SW480 (cell line): Measurements from ENCODE around the gene DNAJC13.

Experiments
- DNase-seq: peaks from one replicate; pipeline ENCODE4 v3.0.0-alpha.2; 2016; ENCODE audit warnings: low spot score

The DNAJC13 gene

GRCh38 chr3:132461544-132461943 is 44.2 kb downstream of the DNAJC13 start:
- DNase-seq, result no peak

- DNase-seq, result no peak
Observed at GRCh38 chr3:132464066-132464465, 46.8 kb downstream of the DNAJC13 start.

DNA sequence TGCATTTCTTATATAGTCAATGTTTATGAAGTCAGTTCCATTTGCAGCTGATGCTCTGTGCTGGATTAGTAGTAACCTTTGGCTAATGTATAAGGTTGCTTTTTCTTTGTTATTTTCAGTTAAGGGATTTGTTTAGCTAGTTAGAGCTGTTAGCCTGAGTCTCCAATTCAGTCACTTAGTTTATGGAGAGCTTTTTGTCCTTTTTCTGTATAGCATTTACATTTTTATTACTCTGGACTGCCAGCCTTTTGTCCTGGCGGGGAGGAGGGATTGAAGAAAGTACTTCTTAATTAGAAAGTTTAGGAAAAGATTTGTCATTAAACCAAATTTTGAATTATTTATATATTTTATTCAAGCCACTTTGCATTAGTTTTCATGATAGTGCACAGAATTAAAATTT is 52.0 kb downstream of the DNAJC13 start:
- no peak for DNase-seq

DNA sequence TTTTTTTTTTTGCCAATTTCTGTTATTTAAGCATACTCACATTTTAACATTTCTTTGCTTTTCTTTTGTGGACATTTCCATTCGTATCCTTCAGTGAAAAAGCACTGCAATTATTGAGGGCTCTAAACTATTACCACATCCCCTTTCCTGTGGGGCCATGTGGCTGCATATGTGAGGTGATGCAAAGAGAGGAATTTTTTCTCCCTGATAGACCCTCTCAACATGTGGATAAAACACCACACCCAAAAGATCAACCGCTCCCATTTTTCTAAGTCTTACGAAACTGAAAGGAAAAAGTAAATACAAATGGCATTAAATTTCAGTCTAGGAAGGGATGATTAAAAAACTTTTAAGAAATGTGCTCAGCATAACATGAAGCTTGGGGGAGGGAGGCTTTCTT is 68.8 kb downstream of the DNAJC13 start:
- DNase-seq, result no peak

DNA sequence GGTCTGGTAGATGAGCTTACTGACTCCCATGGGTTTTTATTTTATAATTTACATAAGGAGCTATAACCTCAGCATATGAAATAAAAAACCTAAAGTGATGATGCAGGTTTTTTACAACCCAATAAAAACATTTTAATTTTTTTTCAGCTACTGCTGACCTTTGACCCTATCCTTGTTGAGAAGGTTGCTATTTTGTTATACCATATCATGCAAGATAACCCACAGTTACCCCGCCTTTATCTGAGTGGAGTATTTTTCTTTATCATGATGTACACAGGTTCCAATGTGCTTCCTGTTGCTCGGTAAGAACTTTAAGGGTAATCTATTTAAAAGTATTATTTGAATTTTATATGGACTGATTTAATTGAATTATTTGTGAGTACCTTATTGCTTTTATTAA is 70.8 kb downstream of the DNAJC13 start:
- no peak for DNase-seq

- no peak for DNase-seq
Observed at GRCh38 chr3:132499071-132499470, 81.8 kb downstream of the DNAJC13 start.

DNA sequence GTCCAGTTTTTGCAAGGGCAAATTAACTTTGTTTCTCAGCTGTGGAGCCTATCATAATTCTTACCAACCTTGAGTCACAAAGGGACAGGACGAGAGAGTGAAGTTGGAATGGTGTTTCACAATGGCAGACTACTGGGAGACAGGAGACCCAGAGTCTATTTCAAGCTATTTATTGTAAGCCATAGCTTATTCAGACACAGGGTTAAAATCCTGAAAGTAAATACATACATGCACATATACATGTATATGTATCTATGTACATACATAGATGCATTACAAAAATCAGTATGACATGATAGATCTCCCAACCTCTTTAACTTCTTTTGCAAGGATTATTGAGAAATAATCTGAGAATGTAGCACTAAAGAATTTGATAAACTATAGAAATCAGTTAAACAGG is 86.3 kb downstream of the DNAJC13 start:
- no peak for DNase-seq

GRCh38 chr3:132504375-132504933 is 87.2 kb downstream of the DNAJC13 start:
- DNase-seq, result no peak

GRCh38 chr3:132507657-132508056 is 90.4 kb downstream of the DNAJC13 start:
- DNase-seq, result no peak

DNA sequence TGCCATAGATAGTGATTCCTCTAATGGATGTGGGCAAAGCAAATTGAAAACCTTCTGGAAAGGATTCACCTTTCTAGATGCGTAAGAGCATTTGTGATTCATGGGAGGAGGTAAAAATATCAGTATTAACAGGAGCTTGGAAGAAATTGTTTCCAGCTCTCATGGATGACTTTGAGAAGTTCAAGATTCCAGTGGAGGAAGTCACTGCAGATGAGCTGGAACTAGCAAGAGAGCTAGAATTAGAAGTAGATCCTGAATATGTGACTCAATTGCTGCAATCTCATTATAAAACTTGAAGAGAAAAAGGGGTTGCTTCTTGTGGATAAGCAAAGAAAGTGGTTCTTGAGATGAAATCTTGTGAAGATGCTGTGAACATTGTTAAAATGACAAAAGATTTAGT is 91.8 kb downstream of the DNAJC13 start:
- DNase-seq, result no peak

DNA sequence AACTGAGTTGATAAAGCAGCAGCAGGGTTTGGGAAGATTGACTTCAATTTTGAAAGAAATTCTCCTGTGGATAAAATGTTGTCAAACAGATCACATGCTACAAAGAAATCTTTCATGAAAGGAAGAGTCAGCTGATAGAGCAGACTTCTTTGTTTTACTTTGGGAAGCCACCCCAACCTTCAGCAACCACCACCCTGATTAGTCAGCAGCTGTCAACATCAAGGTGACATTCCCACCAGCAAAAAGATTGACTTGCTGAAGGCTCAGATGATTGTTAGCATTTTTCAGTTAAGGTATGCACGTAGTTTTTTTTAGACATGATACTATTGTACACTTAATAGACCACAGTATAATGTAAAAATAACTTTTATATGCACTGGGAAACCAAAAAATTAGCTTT is 92.2 kb downstream of the DNAJC13 start:
- no peak for DNase-seq

DNA sequence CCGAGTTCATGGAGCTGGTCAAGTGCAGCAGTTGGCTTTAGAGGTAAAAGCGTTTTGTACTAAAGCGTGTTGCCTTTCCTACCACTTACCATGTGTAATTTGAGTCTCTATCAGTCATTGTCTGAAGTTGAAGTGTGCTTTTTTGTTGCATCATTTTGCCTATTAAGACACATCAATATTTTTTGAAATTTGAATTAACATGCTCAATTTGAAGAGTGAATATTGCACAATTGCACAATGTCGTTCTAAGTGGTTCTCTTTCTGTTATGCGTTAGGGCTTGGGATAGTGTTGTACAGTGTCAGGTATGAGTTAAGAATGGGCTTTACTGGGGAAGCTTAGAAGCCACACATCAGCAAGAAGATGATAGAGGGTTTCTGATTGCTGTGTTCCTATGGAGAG is 95.8 kb downstream of the DNAJC13 start:
- DNase-seq, result no peak

DNA sequence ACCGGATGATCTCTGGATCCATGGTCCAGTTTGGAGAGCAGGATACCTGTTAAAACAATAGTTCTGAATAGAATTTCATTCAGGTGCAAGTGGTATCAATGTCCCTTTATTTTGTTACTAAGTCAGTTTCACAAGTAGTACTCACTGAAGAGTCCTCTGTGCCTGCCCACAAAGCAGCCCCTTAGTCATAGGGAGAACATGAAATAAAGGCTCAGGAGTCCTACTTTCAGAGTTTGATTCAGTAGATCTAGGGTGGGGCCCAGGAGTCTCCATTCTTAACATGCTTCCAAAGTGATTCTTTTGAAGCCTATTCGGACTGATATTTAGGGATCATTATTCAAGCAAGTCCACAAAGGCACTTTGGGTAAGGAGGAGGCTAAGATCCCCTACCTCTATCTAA is 100.0 kb downstream of the DNAJC13 start:
- no peak for DNase-seq

DNA sequence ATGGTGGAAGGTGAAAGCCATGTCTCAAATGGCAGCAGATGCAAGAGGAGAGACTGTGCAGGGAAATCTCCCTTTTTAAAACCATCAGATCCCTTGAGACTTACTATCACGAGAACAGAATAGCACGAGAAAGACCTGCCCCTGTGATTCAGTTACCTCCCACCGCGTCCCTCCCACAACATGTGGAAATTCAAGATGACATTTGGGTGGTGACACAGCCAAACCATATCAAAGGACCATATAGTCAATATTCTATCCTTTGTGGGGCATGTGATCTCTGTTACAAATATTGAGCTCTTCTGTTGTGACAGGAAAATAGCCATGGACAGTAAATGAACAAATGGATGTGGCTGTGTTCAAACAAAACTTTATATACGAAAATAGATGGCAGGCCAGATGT is 102.6 kb downstream of the DNAJC13 start:
- no peak for DNase-seq

DNA sequence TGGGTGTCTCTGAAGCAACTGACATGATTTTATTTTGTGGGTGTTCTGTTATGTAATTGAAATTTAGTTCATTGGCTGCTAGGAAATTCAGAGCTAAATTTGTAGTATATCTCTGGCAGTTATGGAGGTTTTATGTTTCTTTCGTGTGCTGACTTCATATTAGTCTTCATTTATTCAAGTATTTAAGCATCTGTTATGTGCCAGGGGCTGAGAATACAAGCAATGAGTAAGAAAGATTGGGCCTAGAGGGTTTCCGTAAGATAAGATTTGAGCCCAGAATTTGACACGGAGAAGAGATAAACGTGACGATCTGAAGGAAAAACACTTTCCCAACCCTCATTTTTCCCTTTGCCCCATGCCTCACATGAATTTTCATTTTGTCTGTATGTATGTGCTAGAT is 104.6 kb downstream of the DNAJC13 start:
- no peak for DNase-seq

DNA sequence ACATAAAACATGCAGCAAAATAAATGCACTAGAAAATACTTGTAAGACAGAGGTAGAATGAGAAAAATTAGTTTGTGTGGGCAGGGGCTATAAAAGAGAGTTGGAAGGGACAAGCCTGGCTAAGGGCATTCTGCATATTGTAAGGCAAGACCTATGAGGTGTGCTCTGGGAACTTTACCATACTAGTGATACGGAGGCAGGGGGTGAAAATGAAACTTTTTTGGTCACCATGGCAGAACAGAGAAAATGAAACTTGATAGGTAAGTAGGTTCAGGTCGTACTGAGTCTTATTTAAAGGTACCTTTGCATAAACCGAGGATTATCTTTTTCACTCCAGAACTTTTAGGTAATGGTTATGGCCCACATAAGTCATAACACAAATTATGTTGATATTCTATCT is 105.1 kb downstream of the DNAJC13 start:
- no peak for DNase-seq

- no peak for DNase-seq
Observed at GRCh38 chr3:132530624-132531023, 113.3 kb downstream of the DNAJC13 start.

DNA sequence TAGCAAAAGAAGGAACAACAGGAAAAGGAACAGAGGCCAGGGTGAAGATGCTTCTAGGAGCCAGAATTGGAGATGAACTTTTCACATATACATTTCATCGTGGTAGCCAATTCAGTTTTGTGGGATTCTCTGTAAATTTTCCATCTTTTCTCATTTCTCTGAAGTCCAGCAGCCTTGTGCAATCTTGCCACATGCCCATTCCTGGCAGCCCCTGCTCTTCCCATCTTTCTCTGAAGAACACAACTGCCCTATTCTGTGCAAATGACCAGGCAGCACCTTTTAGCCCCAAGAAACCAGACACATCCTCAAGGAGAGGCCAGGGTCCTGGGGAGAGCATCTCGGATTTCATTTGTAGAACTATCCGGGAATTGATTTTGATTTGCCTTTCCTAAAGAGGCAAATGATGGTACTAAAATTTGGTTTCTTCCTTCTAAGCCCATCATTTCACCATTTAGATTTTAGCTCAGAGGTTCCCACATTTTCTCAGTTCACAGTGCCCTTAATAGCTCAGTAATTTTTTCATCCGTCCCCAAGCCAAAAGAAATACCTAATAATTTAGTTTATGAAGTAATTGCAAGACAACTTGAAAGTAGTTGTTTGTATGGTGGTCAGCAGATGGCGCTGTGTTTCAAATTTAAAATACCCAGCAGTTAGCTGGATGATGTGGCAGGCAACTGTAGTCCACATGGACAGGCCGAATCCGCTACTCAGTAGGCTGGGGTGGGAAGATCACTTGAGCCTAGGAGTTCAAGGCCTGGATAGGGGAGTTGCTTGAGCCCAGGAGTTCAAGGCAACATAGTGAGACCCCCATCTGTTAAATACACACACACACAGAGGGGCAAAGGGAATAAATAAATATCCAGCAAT is 118.5 kb downstream of the DNAJC13 start:
- DNase-seq, result peak; percentile 42

GRCh38 chr3:132536442-132537153 is 119.3 kb downstream of the DNAJC13 start:
- DNase-seq, result no peak

DNA sequence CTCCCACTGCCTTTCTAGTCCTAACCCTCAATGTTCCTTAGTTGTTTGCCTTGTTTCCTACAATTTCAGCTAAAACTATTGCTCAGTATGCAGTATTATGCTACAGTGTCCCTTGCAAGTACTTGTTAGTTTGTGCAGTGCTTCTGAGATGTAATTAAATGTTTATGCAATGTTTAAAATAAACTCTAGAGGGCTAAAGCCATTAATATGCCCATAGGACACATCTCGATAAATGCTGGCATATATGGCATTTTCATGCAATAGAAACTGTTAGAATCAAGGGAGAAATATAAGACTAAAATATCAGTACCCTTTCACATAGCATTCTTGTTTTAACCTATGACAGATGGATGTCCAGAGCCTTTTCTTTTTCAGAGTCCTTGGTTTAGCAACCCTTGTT is 120.0 kb downstream of the DNAJC13 start:
- DNase-seq, result no peak

GRCh38 chr3:132538072-132538471 is 120.8 kb downstream of the DNAJC13 start:
- DNase-seq, result no peak

- no peak for DNase-seq
Observed at GRCh38 chr3:132539681-132540080, 122.4 kb downstream of the DNAJC13 start.

DNA sequence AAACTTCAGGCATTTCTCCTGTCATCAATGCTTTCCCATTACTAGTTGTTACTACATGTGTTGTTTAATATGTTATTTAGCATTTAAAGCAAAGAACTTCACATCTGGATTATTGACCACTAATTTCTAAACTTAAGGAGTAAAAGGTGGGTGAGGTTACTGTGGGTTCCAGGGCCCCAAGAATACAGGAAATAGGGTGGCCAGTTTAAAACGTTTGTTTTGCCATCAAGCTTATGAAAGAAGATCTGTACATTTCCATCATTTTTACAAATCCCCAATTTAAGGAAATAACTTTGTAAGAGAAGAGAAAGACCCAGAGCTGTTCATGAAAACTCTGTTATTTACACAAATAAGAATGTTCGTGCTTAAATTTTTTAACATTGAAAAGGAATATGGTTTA is 125.3 kb downstream of the DNAJC13 start:
- no peak for DNase-seq
